Breast epithelium (tissue), 4 donors: ENCODE results near the gene PCDHA1. TPM values are rescaled to one million over a fixed set of nuclear protein-coding genes. Genes with fewer than 3 reads are reported as not detected.

ENCODE experiments used
- DNase-seq, 2 donors: peaks; one replicate each; pipeline ENCODE4 v3.0.0-alpha.2; 2019; ENCODE audit warnings: low spot score in 2 of 2
- H3K27ac ChIP-seq, 2 donors: fragments of 200-600 bp; sonication (generic) in 1 of 2; one replicate each; pipeline ENCODE4 v1.5.1; 2016 to 2019; ENCODE audit warnings: mild to moderate bottlenecking in 1 of 2
- H3K27me3 ChIP-seq, 2 donors: fragments of 200-600 bp; sonication (generic) in 1 of 2; one replicate each; pipeline versions ENCODE4 v1.5.1 to v1.6.0; 2017 to 2019; ENCODE audit warnings: control low read depth in 1 of 2, mild to moderate bottlenecking in 1 of 2
- H3K36me3 ChIP-seq: fragments of 200-600 bp; one replicate; pipeline ENCODE4 v1.5.1; 2019
- H3K4me1 ChIP-seq, 2 donors: fragments of 200-600 bp; sonication (generic); one replicate each; pipeline ENCODE4 v1.5.1; 2016 to 2019; ENCODE audit warnings: control low read depth in 1 of 2
- H3K4me3 ChIP-seq, 3 donors: fragments of 200-600 bp; sonication (generic); 1 replicate in 2 of 3; 2 replicates in 1 of 3; pipeline ENCODE4 v1.5.1; 2016 to 2019; ENCODE audit warnings: mild to moderate bottlenecking in 3 of 3, moderate library complexity in 2 of 3
- H3K9me3 ChIP-seq, 2 donors: fragments of 200-600 bp; sonication (generic) in 1 of 2; one replicate each; pipeline ENCODE4 v1.5.1; 2016 to 2019; ENCODE audit warnings: control low read depth in 1 of 2
- CTCF ChIP-seq, 3 donors: fragments of 450-650 bp; IDR thresholded peaks; one replicate each; pipeline ENCODE4 v1.5.1; 2016 to 2017; ENCODE audit warnings: antibody characterized with exemption in 3 of 3, mild to moderate bottlenecking in 3 of 3, moderate library complexity in 3 of 3
- POLR2A ChIP-seq: fragments of 450-650 bp; IDR thresholded peaks from one replicate; pipeline ENCODE4 v1.6.1; 2016; ENCODE audit warnings: antibody characterized with exemption, mild to moderate bottlenecking, moderate library complexity
- POLR2AphosphoS5 ChIP-seq, 3 donors: sonication (generic); formaldehyde crosslinking; IDR thresholded peaks; one replicate each; pipeline ENCODE4 v1.6.1; 2017; ENCODE audit warnings: antibody characterized with exemption in 3 of 3
- intact Hi-C: fragments of 100-400 bp; cut with DNase I; formaldehyde crosslinking; loops from one replicate; pipeline ENCODE4 v1.15.1; 2023; ENCODE audit warnings: low total_unique reads
- total RNA-seq, 3 donors: library from RNA; depleted of rRNA; stranded (reverse); fragments of >200 nt; gene quantifications; one replicate each; pipeline ENCODE4 v1.1.0, GENCODE V29; 2016

PCDHA1 gene
- total RNA-seq, 3 donors from 2014 or later = not detected

GRCh38 chr5:141040771-141041426 is 255.0 kb downstream of the PCDHA1 start:
- H3K27me3 ChIP-seq = peaks cover 0 to 7% of the 10 kb centered on the region in 2 donors
- DNase-seq = peak; percentile 97 to 98
- intact Hi-C loops = no loop called here
- no peaks in the 10 kb centered on the region for H3K4me1 ChIP-seq
- no peaks in the 10 kb centered on the region for H3K36me3 ChIP-seq
- no peaks in the 10 kb centered on the region for H3K9me3 ChIP-seq
- peak overlapping the region; percentile 36 to 64 (median 56) for H3K4me3 ChIP-seq
- TF ChIP-seq POLR2AphosphoS5 (IDR thresholded peaks at IDR 0.05) (peak; percentile 34 to 79 (median 59)), POLR2A (peak; percentile 18), CTCF (IDR thresholded peaks at IDR 0.05) (peak; percentile 81 to 88 (median 85))
- peak overlapping the region; percentile 70 to 84 for H3K27ac ChIP-seq

GRCh38 chr5:141041427-141041785 is 255.5 kb downstream of the PCDHA1 start:
- H3K27me3 ChIP-seq = peaks cover 0 to 7% of the 10 kb centered on the region in 2 donors
- no peak for TF ChIP-seq POLR2AphosphoS5 (IDR thresholded peaks at IDR 0.05)
- no peak for TF ChIP-seq POLR2A
- no peaks in the 10 kb centered on the region for H3K36me3 ChIP-seq
- H3K4me3 ChIP-seq = no peak overlapping the region
- intact Hi-C loops = no loop called here
- DNase-seq = no peak
- no peaks in the 10 kb centered on the region for H3K4me1 ChIP-seq
- no peaks in the 10 kb centered on the region for H3K9me3 ChIP-seq
- H3K27ac ChIP-seq = no peak overlapping the region

- intact Hi-C loops = no loop called here
- no peak for DNase-seq
- Histone ChIP-seq H3K27me3 (peaks cover 0 to 7% of the 10 kb centered on the region in 2 donors), H3K27ac (no peak overlapping the region), H3K4me1 (no peaks in the 10 kb centered on the region), H3K4me3 (no peak overlapping the region), H3K36me3 (no peaks in the 10 kb centered on the region), H3K9me3 (no peaks in the 10 kb centered on the region)
- no peak for TF ChIP-seq POLR2A
- no peak for TF ChIP-seq CTCF (IDR thresholded peaks at IDR 0.05)
- no peak for TF ChIP-seq POLR2AphosphoS5 (IDR thresholded peaks at IDR 0.05)
Observed at GRCh38 chr5:141042555-141042954, 256.6 kb downstream of the PCDHA1 start.

GRCh38 chr5:141050622-141051520 is 264.9 kb downstream of the PCDHA1 start, which contains the start of gene PCDHB1:
Gene PCDHB1 (plus strand): TSS chr5:141051374. CDS start chr5:141051471, 97 bp downstream.
- H3K9me3 ChIP-seq = no peaks in the 10 kb centered on the region
- TF ChIP-seq POLR2AphosphoS5 (IDR thresholded peaks at IDR 0.05) (no peak), CTCF (IDR thresholded peaks at IDR 0.05) (no peak), POLR2A (no peak)
- no peaks in the 10 kb centered on the region for H3K36me3 ChIP-seq
- DNase-seq = no peak
- intact Hi-C loops = no loop called here
- H3K4me1 ChIP-seq = peaks cover 0 to 5% of the 10 kb centered on the region in 2 donors
- peak within 1 kb of the TSS; percentile 39 to 71 (median 64) for H3K4me3 ChIP-seq
- no peaks in the 10 kb centered on the region for H3K27me3 ChIP-seq
- H3K27ac ChIP-seq = no peak within 1 kb of the TSS

- Histone ChIP-seq H3K9me3 (no peaks in the 10 kb centered on the region), H3K4me3 (peak overlapping the region; percentile 39 to 71 (median 64)), H3K27me3 (no peaks in the 10 kb centered on the region), H3K27ac (no peak overlapping the region), H3K36me3 (no peaks in the 10 kb centered on the region), H3K4me1 (peaks cover 0 to 5% of the 10 kb centered on the region in 2 donors)
- DNase-seq = no peak
- no peak for TF ChIP-seq CTCF (IDR thresholded peaks at IDR 0.05)
- TF ChIP-seq POLR2A = no peak
- no peak for TF ChIP-seq POLR2AphosphoS5 (IDR thresholded peaks at IDR 0.05)
- intact Hi-C loops = no loop called here
Observed at GRCh38 chr5:141051521-141051866, 265.6 kb downstream of the PCDHA1 start.

Other genes starting within 250 kb of the PCDHA1 start
- 10 to 100 TPM; 18.0 to 38.1 (median 24.9) TPM for gene EIF4EBP3, start 238.5 kb upstream of the PCDHA1 start, total RNA-seq
- gene SRA1, start 228.7 kb upstream of the PCDHA1 start, total RNA-seq = 10 to 100 TPM; 13.6 to 28.4 (median 24.9) TPM
- 10 to 100 TPM; 22.2 to 39.8 (median 35.7) TPM for gene APBB3, start 221.5 kb upstream of the PCDHA1 start, total RNA-seq
- 10 to 100 TPM; 20.3 to 30.4 (median 27.0) TPM for gene SLC35A4, start 221.3 kb upstream of the PCDHA1 start, total RNA-seq
- 100 to 1,000 TPM in 1 of 3 donors, 10 to 100 TPM in 2; 46.9 to 119 (median 65.7) TPM for gene CD14, start 153.0 kb upstream of the PCDHA1 start, total RNA-seq
- gene TMCO6, start 146.7 kb upstream of the PCDHA1 start, total RNA-seq = 10 to 100 TPM; 23.0 to 45.4 (median 34.1) TPM
- 10 to 100 TPM; 60.0 to 68.2 (median 67.8) TPM for gene NDUFA2, start 138.5 kb upstream of the PCDHA1 start, total RNA-seq
- gene IK, start 138.3 kb upstream of the PCDHA1 start, total RNA-seq = 100 to 1,000 TPM; 113 to 146 (median 138) TPM
- gene WDR55, start 121.2 kb upstream of the PCDHA1 start, total RNA-seq = 10 to 100 TPM; 20.0 to 25.6 (median 25.3) TPM
- gene DND1, start 112.6 kb upstream of the PCDHA1 start, total RNA-seq = 1 to 10 TPM in 2 of 3 donors, under 1 TPM in 1; 0.88 to 2.6 (median 1.4) TPM
- gene HARS1, start 94.8 kb upstream of the PCDHA1 start, total RNA-seq = 10 to 100 TPM; 43.2 to 53.7 (median 53.1) TPM
- gene HARS2, start 94.7 kb upstream of the PCDHA1 start, total RNA-seq = 10 to 100 TPM; 21.1 to 39.4 (median 32.4) TPM
- 10 to 100 TPM; 45.2 to 55.0 (median 52.2) TPM for gene ZMAT2, start 85.7 kb upstream of the PCDHA1 start, total RNA-seq
- under 1 TPM in 2 of 3 donors, not detected in 1; 0.33 to 0.59 TPM for gene PCDHA2, start 8.7 kb downstream of the PCDHA1 start, total RNA-seq
- 1 to 10 TPM in 1 of 3 donors, under 1 TPM in 2; 0.96 to 2.8 (median 0.98) TPM for gene PCDHA3, start 14.9 kb downstream of the PCDHA1 start, total RNA-seq
- gene PCDHA4, start 20.9 kb downstream of the PCDHA1 start, total RNA-seq = 1 to 10 TPM in 2 of 3 donors, under 1 TPM in 1; 0.64 to 5.4 (median 2.6) TPM
- gene PCDHA5, start 35.5 kb downstream of the PCDHA1 start, total RNA-seq = 1 to 10 TPM in 1 of 3 donors, under 1 TPM in 2; 0.16 to 1.2 (median 0.66) TPM
- 1 to 10 TPM in 2 of 3 donors, under 1 TPM in 1; 0.96 to 4.2 (median 2.6) TPM for gene PCDHA6, start 41.8 kb downstream of the PCDHA1 start, total RNA-seq
- gene PCDHA7, start 48.1 kb downstream of the PCDHA1 start, total RNA-seq = 1 to 10 TPM; 1.3 TPM
- gene PCDHA8, start 55.0 kb downstream of the PCDHA1 start, total RNA-seq = under 1 TPM; 0.32 to 0.98 (median 0.88) TPM
- gene PCDHA9, start 62.2 kb downstream of the PCDHA1 start, total RNA-seq = 1 to 10 TPM in 1 of 3 donors, under 1 TPM in 2; 0.16 to 1.5 (median 0.66) TPM
- 1 to 10 TPM in 2 of 3 donors, under 1 TPM in 1; 0.64 to 6.4 (median 4.9) TPM for gene PCDHA10, start 69.8 kb downstream of the PCDHA1 start, total RNA-seq
- 1 to 10 TPM in 2 of 3 donors, under 1 TPM in 1; 0.48 to 4.3 (median 3.4) TPM for gene PCDHA11, start 82.8 kb downstream of the PCDHA1 start, total RNA-seq
- 1 to 10 TPM in 2 of 3 donors, under 1 TPM in 1; 0.48 to 6.9 (median 5.0) TPM for gene PCDHA12, start 89.2 kb downstream of the PCDHA1 start, total RNA-seq
- gene PCDHA13, start 96.0 kb downstream of the PCDHA1 start, total RNA-seq = 1 to 10 TPM; 1.3 to 3.5 (median 1.6) TPM
- gene PCDHAC1, start 140.2 kb downstream of the PCDHA1 start, total RNA-seq = 1 to 10 TPM in 2 of 3 donors, under 1 TPM in 1; 0.80 to 2.5 (median 2.3) TPM
- gene PCDHAC2, start 180.3 kb downstream of the PCDHA1 start, total RNA-seq = 1 to 10 TPM; 2.1 to 2.8 (median 2.6) TPM